K562 (cell line): ENCODE results near the gene CDC25B. TPM values are rescaled to one million over a fixed set of nuclear protein-coding genes. Genes with fewer than 3 reads are reported as not detected.

ENCODE experiments used
- ATAC-seq: fragments of 200-7000 bp; cut with Tn5 transposase; 3 replicates; pipeline ENCODE4 v1.9.1; 2020; ENCODE audit warnings: moderate library complexity
- BruUV-seq: library from RNA; stranded (reverse); fragments of 400-500 nt; replicated peaks from 2 replicates; lab custom pipeline; 2021; lab: Mats Ljungman, UMichigan
- CTCF ChIA-PET: fragments of 300-600 bp; formaldehyde crosslinking; extraction: SDS; loops from one replicate; lab custom pipeline; 2021; ENCODE audit warnings: low intra/inter-chr PET ratio; lab: Yijun Ruan, JAX
- POLR2A ChIA-PET: fragments of 300-600, 350-650 bp; sonication (Branson Sonifier 250); formaldehyde crosslinking; extraction: SDS; loops from one replicate; lab custom pipeline; 2021; ENCODE audit warnings: antibody characterized with exemption, inconsistent platforms; lab: Yijun Ruan, JAX
- DNase-seq, 4 experiments: peaks; one replicate each; pipeline versions ENCODE4 v3.0.0 to v3.0.0-alpha.2; 2011 to 2018; ENCODE audit warnings: low spot score in 3 of 4, mixed read lengths in 3 of 4; ENCODE audit errors: extremely low read depth in 1 of 4
- FAIRE-seq: peaks from 2 replicates; lab custom pipeline; 2011; peaks lifted over from hg19 to GRCh38; lab: Jason Lieb, UNC
- H2AFZ ChIP-seq: 2 replicates; pipeline ENCODE4 v1.6.0; 2011; ENCODE audit warnings: low read depth, low read length, control low read depth, inconsistent platforms
- H3K27ac ChIP-seq: fragments of 200-600 bp; 3 replicates; pipeline ENCODE4 v1.8.0; 2011; ENCODE audit warnings: low read depth, mild to moderate bottlenecking, control low read depth, inconsistent platforms, low read length, moderate library complexity, mixed read lengths; ENCODE audit errors: extremely low read depth
- H3K27me3 ChIP-seq, 2 experiments: fragments of 300-600 bp in 1 of 2; 2 replicates in 1 of 2; 3 replicates in 1 of 2; pipeline versions ENCODE4 v1.6.0 to v1.8.0; 2011; ENCODE audit warnings: inconsistent platforms in 2 of 2, low read length in 2 of 2, mild to moderate bottlenecking in 1 of 2, mixed read lengths in 1 of 2, moderate library complexity in 1 of 2; ENCODE audit not compliant: control insufficient read depth in 2 of 2, insufficient read depth in 2 of 2
- H3K36me3 ChIP-seq: fragments of 300-600 bp; 3 replicates; pipeline ENCODE4 v1.8.0; 2011; ENCODE audit warnings: mild to moderate bottlenecking, low read length, inconsistent platforms; ENCODE audit not compliant: control insufficient read depth, insufficient read depth
- H3K4me1 ChIP-seq, 2 experiments: fragments of 200-600 bp in 1 of 2; replicated peaks in 1 of 2; 2 replicates in 1 of 2; 3 replicates in 1 of 2; pipeline versions ENCODE4 v1.5.1 to v1.8.0; 2011; ENCODE audit warnings: inconsistent platforms in 2 of 2, low read length in 2 of 2, mild to moderate bottlenecking in 1 of 2, mixed read lengths in 1 of 2, moderate library complexity in 1 of 2; ENCODE audit not compliant: control insufficient read depth in 2 of 2, insufficient read depth in 2 of 2
- H3K4me2 ChIP-seq: 2 replicates; pipeline ENCODE4 v1.6.1; 2011; ENCODE audit warnings: low read length, control low read depth, inconsistent platforms, mixed read lengths; ENCODE audit not compliant: insufficient read depth
- H3K4me3 ChIP-seq: fragments of 200-600 bp; sonication (generic), shearing (Covaris generic); 2 replicates; pipeline ENCODE4 v1.5.1; 2016; ENCODE audit warnings: control low read depth, inconsistent platforms
- H3K79me2 ChIP-seq: fragments of 200-600 bp; 3 replicates; pipeline ENCODE4 v1.8.0; 2011; ENCODE audit warnings: low read length, inconsistent platforms; ENCODE audit not compliant: control insufficient read depth, insufficient read depth
- H3K9ac ChIP-seq, 2 experiments: 2 replicates each; pipeline versions ENCODE4 v1.6.0 to v1.6.1; 2011; ENCODE audit warnings: low read depth in 2 of 2, low read length in 2 of 2, control low read depth in 1 of 2, inconsistent platforms in 1 of 2, mild to moderate bottlenecking in 1 of 2, mixed read lengths in 1 of 2; ENCODE audit not compliant: insufficient read depth in 1 of 2
- H3K9me1 ChIP-seq: one replicate; pipeline ENCODE4 v1.6.0; 2011; ENCODE audit warnings: inconsistent platforms, mild to moderate bottlenecking, low read length, moderate library complexity; ENCODE audit not compliant: control insufficient read depth, insufficient read depth
- H3K9me3 ChIP-seq: replicated peaks from 2 replicates; pipeline ENCODE4 v1.5.1; 2011; ENCODE audit warnings: low read depth, low read length, inconsistent platforms; ENCODE audit not compliant: control insufficient read depth, insufficient read depth
- H4K20me1 ChIP-seq: replicated peaks from 2 replicates; pipeline ENCODE4 v1.6.1; 2011; ENCODE audit warnings: low read length, inconsistent platforms, mixed read lengths; ENCODE audit not compliant: control insufficient read depth, insufficient read depth
- ARID1B ChIP-seq: fragments of 450-650 bp; IDR thresholded peaks from 2 replicates; pipeline ENCODE4 v1.6.1; 2016; ENCODE audit warnings: antibody characterized with exemption, mild to moderate bottlenecking, inconsistent platforms
- BRF1 ChIP-seq: IDR thresholded peaks from 3 replicates; pipeline ENCODE4 v1.6.1; 2011; ENCODE audit warnings: borderline replicate concordance, mild to moderate bottlenecking; ENCODE audit not compliant: insufficient read length; ENCODE audit errors: extremely low read depth
- C11orf30 ChIP-seq: fragments of 450-650 bp; IDR thresholded peaks from 2 replicates; pipeline ENCODE4 v1.6.1; 2016; ENCODE audit warnings: low read depth, mild to moderate bottlenecking
- NCOA1 ChIP-seq: fragments of 450-650 bp; IDR thresholded peaks from 2 replicates; pipeline ENCODE4 v1.6.1; 2016; ENCODE audit warnings: low read depth
- POLR2AphosphoS2 ChIP-seq: IDR thresholded peaks from 2 replicates; pipeline ENCODE4 v1.6.1; 2012; ENCODE audit warnings: low read length, improper control_type of control experiment
- PRPF4 ChIP-seq: fragments of 200-400 bp; formaldehyde crosslinking; IDR thresholded peaks from one replicate; pipeline ENCODE4 v1.6.1; 2017; ENCODE audit warnings: low read length, low read depth, mild to moderate bottlenecking; ENCODE audit not compliant: insufficient read depth, poor library complexity, severe bottlenecking
- SMARCA4 ChIP-seq: fragments of 450-650 bp; IDR thresholded peaks from 2 replicates; pipeline ENCODE4 v1.6.1; 2016
- ZNF133 ChIP-seq: fragments of 250-450 bp; sonication (Bioruptor Pico); IDR thresholded peaks from 2 replicates; pipeline ENCODE4 v1.4.0; 2020; ENCODE audit warnings: mild to moderate bottlenecking
- ZNF175 ChIP-seq: fragments of 200-800 bp; sonication (Bioruptor generic); IDR thresholded peaks from 2 replicates; pipeline ENCODE4 v1.6.1; 2016; ENCODE audit warnings: low read depth, mild to moderate bottlenecking, missing genetic modification characterization, missing compliant biosample characterization
- ZNF395 ChIP-seq: fragments of 200-800 bp; sonication (Bioruptor generic); IDR thresholded peaks from 2 replicates; pipeline ENCODE4 v1.6.1; 2017; ENCODE audit warnings: missing genetic modification characterization, missing compliant biosample characterization
- ZNF639 ChIP-seq, 2 experiments: fragments of 200-800 bp in 1 of 2; sonication (Bioruptor generic) in 1 of 2; sonication (generic) in 1 of 2; formaldehyde crosslinking in 1 of 2; IDR thresholded peaks in 1 of 2; conservative IDR thresholded peaks in 1 of 2; 2 replicates each; pipeline versions ENCODE4 v1.5.0 to v1.6.1; 2016 to 2020; ENCODE audit warnings: missing compliant biosample characterization in 1 of 2, missing genetic modification characterization in 1 of 2, missing genetic modification reagents in 1 of 2
- WGBS: fragments of 100-300 bp; shearing (Covaris generic); methylation state at CpG from one replicate; pipeline ENCODE4 v1.1.6; 2016; ENCODE audit warnings: low coverage, mixed read lengths; ENCODE audit not compliant: insufficient coverage; ENCODE audit errors: missing lambda C conversion rate; 5-methylcytosine and 5-hydroxymethylcytosine counted together
- in situ Hi-C: fragments of 300-500 bp; cut with MboI; formaldehyde crosslinking; loops from 4 replicates; pipeline ENCODE4 v1.15.0; 2018; ENCODE audit warnings: inconsistent platforms, mixed read lengths
- intact Hi-C: fragments of 100-400 bp; cut with micrococcal nuclease; formaldehyde crosslinking; loops from 2 replicates; pipeline ENCODE4 v1.14.2; 2022
- polyA plus RNA-seq, 8 experiments: library from polyadenylated mRNA; depleted of rRNA in 4 of 8; stranded (reverse) in 5 of 8; unstranded in 3 of 8; fragments of >200 nt; fragmentation: Nextera tagmentation in 2 of 8; fragmentation: Illumina TruSeq in 1 of 8; extraction: Ambion mirVana in 2 of 8; extraction: Trizol in 1 of 8; gene quantifications; 2 replicates each; pipeline versions ENCODE4 v1.2.1 to v1.2.3, GENCODE V29; 2011 to 2014; ENCODE audit warnings: inconsistent platforms in 1 of 8, missing spikeins in 1 of 8
- total RNA-seq, 7 experiments: library from RNA; depleted of rRNA in 6 of 7; stranded (reverse); fragments of >200 nt in 6 of 7; fragmentation: Illumina TruSeq in 2 of 7; extraction: Trizol in 2 of 7; gene quantifications; 2 replicates each; pipeline versions ENCODE4 v1.2.1 to v1.2.3, GENCODE V29; 2011 to 2021; ENCODE audit warnings: low replicate concordance in 1 of 7

Gene CDC25B
- total and polyA plus RNA-seq, 9 of the 15 experiments (the other 6 are each of a cell fraction or from before 2014, with no cell fraction given) = 2.3 to 35.7 (median 9.5) TPM

- Histone ChIP-seq H3K4me1 (peaks cover 27 to 31% of the 10 kb centered on the region in 2 experiments), H3K27ac (no peak overlapping the region), H4K20me1 (no peaks in the 10 kb centered on the region), H2AFZ (no peak overlapping the region), H3K79me2 (peaks cover under 1% of the 10 kb centered on the region; the same call in 1 of the 3 replicates), H3K9ac (no peak overlapping the region), H3K9me1 (no peaks in the 10 kb centered on the region), H3K4me2 (no peak overlapping the region), H3K9me3 (no peaks in the 10 kb centered on the region), H3K27me3 (no peaks in the 10 kb centered on the region), H3K36me3 (no peaks in the 10 kb centered on the region), H3K4me3 (no peak overlapping the region)
- DNase-seq (no peak), FAIRE-seq (no peak), ATAC-seq (no peak)
- BruUV-seq = no TSS peak
- POLR2A ChIA-PET = interaction anchor here (0.6 to 0.7 kb wide), 2 partner anchors 11 to 52 kb away, joined by 3 read pairs; no protein-coding TSS in a partner anchor
- 34% methylated on average over 9 of the region's 9 CpGs for WGBS
- CTCF ChIA-PET = no interaction called here
- in situ Hi-C loops = no loop called here
- intact Hi-C loops = no loop called here
- TF ChIP-seq ZNF639 (CRISPR knock-in tag; conservative IDR thresholded peaks at IDR 0.05 in 1 of 2, IDR thresholded peaks at IDR 0.05 in 1 of 2) (no peak), SMARCA4 (no peak), ZNF133 (CRISPR knock-in tag) (no peak), C11orf30 (no peak), POLR2AphosphoS2 (no peak), PRPF4 (no peak), ZNF395 (no peak), ZNF175 (CRISPR knock-in tag) (no peak), NCOA1 (no peak), BRF1 (no peak), ARID1B (no peak)
These were observed 19.7 kb downstream of the CDC25B start for GRCh38 chr20:3815703-3816315.
